Bronchial epithelial cell (primary cell): Measurements from ENCODE around the gene ACAT2. TPM values are rescaled to one million over a fixed set of nuclear protein-coding genes. Genes with fewer than 3 reads are reported as not detected.

Experiments
- DNase-seq: peaks from one replicate; pipeline ENCODE4 v3.0.0-alpha.2; 2010; ENCODE audit warnings: low read depth
- FAIRE-seq: peaks from 2 replicates; lab custom pipeline; 2011; peaks lifted over from hg19 to GRCh38; lab: Jason Lieb, UNC
- H3K27me3 ChIP-seq: 2 replicates; pipeline ENCODE4 v1.5.1; 2011; ENCODE audit warnings: low read length; ENCODE audit not compliant: control insufficient read depth, insufficient read depth
- H3K36me3 ChIP-seq: 2 replicates; pipeline ENCODE4 v1.5.1; 2011; ENCODE audit warnings: low read length; ENCODE audit not compliant: control insufficient read depth, insufficient read depth
- H3K4me3 ChIP-seq: 2 replicates; pipeline ENCODE4 v1.5.1; 2011; ENCODE audit warnings: mild to moderate bottlenecking, low read depth, low read length, control low read depth
- total RNA-seq: library from RNA; depleted of rRNA; stranded (reverse); fragments of >200 nt; gene quantifications from 2 replicates; pipeline ENCODE4 v1.2.1, GENCODE V29; 2014
- TF ChIP-seq, protein P1 (sequence below): IDR thresholded peaks from 2 replicates; pipeline ENCODE4 v1.5.1; 2011; ENCODE audit warnings: mild to moderate bottlenecking, moderate library complexity, low read length, control low read depth, inconsistent platforms; ENCODE audit not compliant: insufficient read depth, severe bottlenecking

The ACAT2 gene
- total RNA-seq, 1 donor from 2014 or later, result 42.9 TPM

- H3K4me3 ChIP-seq, result no peak overlapping the region
- FAIRE-seq, result peak; percentile 43
- peaks cover 4% of the 10 kb centered on the region for H3K27me3 ChIP-seq
- DNase-seq, result no peak
- TF ChIP-seq, protein P1, sequence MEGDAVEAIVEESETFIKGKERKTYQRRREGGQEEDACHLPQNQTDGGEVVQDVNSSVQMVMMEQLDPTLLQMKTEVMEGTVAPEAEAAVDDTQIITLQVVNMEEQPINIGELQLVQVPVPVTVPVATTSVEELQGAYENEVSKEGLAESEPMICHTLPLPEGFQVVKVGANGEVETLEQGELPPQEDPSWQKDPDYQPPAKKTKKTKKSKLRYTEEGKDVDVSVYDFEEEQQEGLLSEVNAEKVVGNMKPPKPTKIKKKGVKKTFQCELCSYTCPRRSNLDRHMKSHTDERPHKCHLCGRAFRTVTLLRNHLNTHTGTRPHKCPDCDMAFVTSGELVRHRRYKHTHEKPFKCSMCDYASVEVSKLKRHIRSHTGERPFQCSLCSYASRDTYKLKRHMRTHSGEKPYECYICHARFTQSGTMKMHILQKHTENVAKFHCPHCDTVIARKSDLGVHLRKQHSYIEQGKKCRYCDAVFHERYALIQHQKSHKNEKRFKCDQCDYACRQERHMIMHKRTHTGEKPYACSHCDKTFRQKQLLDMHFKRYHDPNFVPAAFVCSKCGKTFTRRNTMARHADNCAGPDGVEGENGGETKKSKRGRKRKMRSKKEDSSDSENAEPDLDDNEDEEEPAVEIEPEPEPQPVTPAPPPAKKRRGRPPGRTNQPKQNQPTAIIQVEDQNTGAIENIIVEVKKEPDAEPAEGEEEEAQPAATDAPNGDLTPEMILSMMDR, result no peak
- H3K36me3 ChIP-seq, result no peaks in the 10 kb centered on the region
Observed at GRCh38 chr6:159817951-159818739, 56.3 kb downstream of the ACAT2 start.

- peaks cover 4% of the 10 kb centered on the region for H3K27me3 ChIP-seq
- no peak for FAIRE-seq
- TF ChIP-seq, protein P1, result no peak
- no peak overlapping the region for H3K4me3 ChIP-seq
- DNase-seq, result no peak
- no peaks in the 10 kb centered on the region for H3K36me3 ChIP-seq
Observed at GRCh38 chr6:159819098-159819497, 57.3 kb downstream of the ACAT2 start.

- no peak for FAIRE-seq
- TF ChIP-seq, protein P1, result no peak
- H3K4me3 ChIP-seq, result no peak overlapping the region
- DNase-seq, result no peak
- no peaks in the 10 kb centered on the region for H3K36me3 ChIP-seq
- peaks cover 4% of the 10 kb centered on the region for H3K27me3 ChIP-seq
Observed at GRCh38 chr6:159819932-159820640, 58.2 kb downstream of the ACAT2 start.

GRCh38 chr6:159821122-159821521, 59.3 kb downstream of the ACAT2 start:
- no peak for DNase-seq
- H3K27me3 ChIP-seq, result peaks cover 4% of the 10 kb centered on the region
- FAIRE-seq, result no peak
- TF ChIP-seq, protein P1, result no peak
- H3K4me3 ChIP-seq, result no peak overlapping the region
- no peaks in the 10 kb centered on the region for H3K36me3 ChIP-seq

GRCh38 chr6:159821726-159822125, 59.9 kb downstream of the ACAT2 start:
- FAIRE-seq (no peak), DNase-seq (no peak)
- H3K36me3 ChIP-seq, result no peaks in the 10 kb centered on the region
- no peak overlapping the region for H3K4me3 ChIP-seq
- H3K27me3 ChIP-seq, result peaks cover 4% of the 10 kb centered on the region
- TF ChIP-seq, protein P1, result no peak
